ENCODE measurements around the gene TRHDE.

- TF ChIP-seq, protein P1, sequence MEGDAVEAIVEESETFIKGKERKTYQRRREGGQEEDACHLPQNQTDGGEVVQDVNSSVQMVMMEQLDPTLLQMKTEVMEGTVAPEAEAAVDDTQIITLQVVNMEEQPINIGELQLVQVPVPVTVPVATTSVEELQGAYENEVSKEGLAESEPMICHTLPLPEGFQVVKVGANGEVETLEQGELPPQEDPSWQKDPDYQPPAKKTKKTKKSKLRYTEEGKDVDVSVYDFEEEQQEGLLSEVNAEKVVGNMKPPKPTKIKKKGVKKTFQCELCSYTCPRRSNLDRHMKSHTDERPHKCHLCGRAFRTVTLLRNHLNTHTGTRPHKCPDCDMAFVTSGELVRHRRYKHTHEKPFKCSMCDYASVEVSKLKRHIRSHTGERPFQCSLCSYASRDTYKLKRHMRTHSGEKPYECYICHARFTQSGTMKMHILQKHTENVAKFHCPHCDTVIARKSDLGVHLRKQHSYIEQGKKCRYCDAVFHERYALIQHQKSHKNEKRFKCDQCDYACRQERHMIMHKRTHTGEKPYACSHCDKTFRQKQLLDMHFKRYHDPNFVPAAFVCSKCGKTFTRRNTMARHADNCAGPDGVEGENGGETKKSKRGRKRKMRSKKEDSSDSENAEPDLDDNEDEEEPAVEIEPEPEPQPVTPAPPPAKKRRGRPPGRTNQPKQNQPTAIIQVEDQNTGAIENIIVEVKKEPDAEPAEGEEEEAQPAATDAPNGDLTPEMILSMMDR (conservative IDR thresholded peaks at IDR 0.05; ENCODE audit: low read depth, low read length) = no peak
- TF ChIP-seq EZH2 (IDR thresholded peaks at IDR 0.05; ENCODE audit: low read length, unreplicated experiment) = no peak
These were observed 405.0 kb downstream of the TRHDE start for GRCh38 chr12:72677139-72677538.
